SK-N-MC (cell line): Measurements from ENCODE around the gene ST6GALNAC3.
"Not testable (repeated sequence)": the region's sequence is repeated elsewhere in the genome, so short reads cannot be mapped to it uniquely, and the experiment has no call there.

ENCODE experiments used
- DNase-seq: peaks from one replicate; pipeline ENCODE4 v3.0.0-alpha.2; 2011; ENCODE audit warnings: low read depth, low spot score
- H3K27ac ChIP-seq: fragments of 200-600 bp; sonication (generic); 2 replicates; pipeline ENCODE4 v1.5.1; 2016; ENCODE audit warnings: mixed run types
- H3K36me3 ChIP-seq: fragments of 200-600 bp; sonication (generic); 2 replicates; pipeline ENCODE4 v1.6.1; 2017; ENCODE audit warnings: antibody characterized with exemption, low read length, mixed read lengths; ENCODE audit not compliant: insufficient read depth
- H3K4me3 ChIP-seq: fragments of 200-600 bp; sonication (generic); 2 replicates; pipeline ENCODE4 v1.5.1; 2016
- H3K9ac ChIP-seq: fragments of 200-600 bp; sonication (generic); 2 replicates; pipeline ENCODE4 v1.8.0; 2017; ENCODE audit warnings: mixed run types, mixed read lengths; ENCODE audit not compliant: insufficient read length
- H3K9me3 ChIP-seq: fragments of 200-600 bp; sonication (generic); 2 replicates; pipeline ENCODE4 v1.6.1; 2017; ENCODE audit warnings: low read depth, mild to moderate bottlenecking, antibody characterized with exemption, low read length, moderate library complexity, mixed read lengths
- EZH2 ChIP-seq: fragments of 200-600 bp; sonication (generic); IDR thresholded peaks from one replicate; pipeline ENCODE4 v1.6.1; 2017; ENCODE audit warnings: antibody characterized with exemption
- FOXP2 ChIP-seq: optimal IDR thresholded peaks from 2 replicates; pipeline ENCODE3; 2011; ENCODE audit warnings: mild to moderate bottlenecking, moderate library complexity; ENCODE audit not compliant: insufficient read depth; ENCODE audit errors: extremely low read length, control extremely low read depth
- POLR2AphosphoS5 ChIP-seq: IDR thresholded peaks from 2 replicates; pipeline ENCODE4 v1.6.1; 2012; ENCODE audit warnings: mild to moderate bottlenecking, low read depth, low read length, borderline replicate concordance

Gene ST6GALNAC3

GRCh38 chr1:76046149-76046548 lies 28.4 kb upstream of the ST6GALNAC3 start:
- Histone ChIP-seq H3K4me3 (no peak overlapping the region), H3K9me3 (no peaks in the 10 kb centered on the region), H3K9ac (no peak overlapping the region), H3K36me3 (no peaks in the 10 kb centered on the region), H3K27ac (no peak overlapping the region)
- no peak for DNase-seq
- TF ChIP-seq FOXP2 (no peak), EZH2 (no peak), POLR2AphosphoS5 (no peak)

GRCh38 chr1:76048219-76048618 lies 26.3 kb upstream of the ST6GALNAC3 start:
- H3K4me3 ChIP-seq: no peak overlapping the region
- TF ChIP-seq FOXP2 (no peak), POLR2AphosphoS5 (no peak), EZH2 (no peak)
- peak overlapping the region; percentile 47; the same call in 1 of the 2 replicates for H3K27ac ChIP-seq
- H3K9me3 ChIP-seq: no peaks in the 10 kb centered on the region
- DNase-seq: no peak
- no peak overlapping the region for H3K9ac ChIP-seq
- H3K36me3 ChIP-seq: no peaks in the 10 kb centered on the region

- TF ChIP-seq POLR2AphosphoS5 (no peak), FOXP2 (no peak), EZH2 (no peak)
- no peaks in the 10 kb centered on the region for H3K36me3 ChIP-seq
- peak overlapping the region; percentile 47; the same call in 1 of the 2 replicates for H3K27ac ChIP-seq
- no peak overlapping the region for H3K4me3 ChIP-seq
- H3K9me3 ChIP-seq: no peaks in the 10 kb centered on the region
- DNase-seq: no peak
- H3K9ac ChIP-seq: no peak overlapping the region
Observed at GRCh38 chr1:76048926-76049325, 25.6 kb upstream of the ST6GALNAC3 start.

- TF ChIP-seq POLR2AphosphoS5: no peak
- TF ChIP-seq EZH2: no peak
- TF ChIP-seq FOXP2: no peak
- no peaks in the 10 kb centered on the region for H3K36me3 ChIP-seq
- H3K9ac ChIP-seq: no peak overlapping the region
- no peaks in the 10 kb centered on the region for H3K9me3 ChIP-seq
- no peak overlapping the region for H3K27ac ChIP-seq
- no peak for DNase-seq
- no peak overlapping the region for H3K4me3 ChIP-seq
Observed at GRCh38 chr1:76049498-76049897, 25.0 kb upstream of the ST6GALNAC3 start.

- not testable (repeated sequence) for H3K36me3 ChIP-seq, H3K9me3 ChIP-seq
Observed at GRCh38 chr1:76050073-76050472, 24.5 kb upstream of the ST6GALNAC3 start.

GRCh38 chr1:76053021-76053420 lies 21.5 kb upstream of the ST6GALNAC3 start:
- H3K36me3 ChIP-seq: no peaks in the 10 kb centered on the region
- TF ChIP-seq EZH2 (no peak), FOXP2 (no peak), POLR2AphosphoS5 (no peak)

More at GRCh38 chr1:76050073-76050472, 24.5 kb upstream of the ST6GALNAC3 start:
- not testable (repeated sequence) for H3K9ac ChIP-seq, H3K4me3 ChIP-seq, H3K27ac ChIP-seq, DNase-seq

GRCh38 chr1:76054359-76054758 lies 20.2 kb upstream of the ST6GALNAC3 start:
- H3K4me3 ChIP-seq: no peak overlapping the region
- no peak overlapping the region for H3K9ac ChIP-seq
- no peaks in the 10 kb centered on the region for H3K36me3 ChIP-seq
- TF ChIP-seq POLR2AphosphoS5 (no peak), EZH2 (no peak), FOXP2 (no peak)
- DNase-seq: no peak
- no peaks in the 10 kb centered on the region for H3K9me3 ChIP-seq
- H3K27ac ChIP-seq: no peak overlapping the region

More at GRCh38 chr1:76053021-76053420, 21.5 kb upstream of the ST6GALNAC3 start:
- no peak overlapping the region for H3K4me3 ChIP-seq
- H3K27ac ChIP-seq: no peak overlapping the region
- no peak overlapping the region for H3K9ac ChIP-seq
- DNase-seq: no peak
- H3K9me3 ChIP-seq: no peaks in the 10 kb centered on the region

- no peak overlapping the region for H3K4me3 ChIP-seq
- no peak overlapping the region for H3K27ac ChIP-seq
- no peaks in the 10 kb centered on the region for H3K9me3 ChIP-seq
- TF ChIP-seq FOXP2 (no peak), EZH2 (no peak), POLR2AphosphoS5 (no peak)
- no peak overlapping the region for H3K9ac ChIP-seq
- DNase-seq: no peak
- no peaks in the 10 kb centered on the region for H3K36me3 ChIP-seq
Observed at GRCh38 chr1:76055987-76056386, 18.6 kb upstream of the ST6GALNAC3 start.

- H3K9me3 ChIP-seq: no peaks in the 10 kb centered on the region
- no peak overlapping the region for H3K9ac ChIP-seq
- no peak for DNase-seq
- no peaks in the 10 kb centered on the region for H3K36me3 ChIP-seq
- H3K27ac ChIP-seq: no peak overlapping the region
- H3K4me3 ChIP-seq: no peak overlapping the region
- TF ChIP-seq FOXP2: no peak
- TF ChIP-seq EZH2: no peak
- no peak for TF ChIP-seq POLR2AphosphoS5
Observed at GRCh38 chr1:76059451-76059850, 15.1 kb upstream of the ST6GALNAC3 start.
